Ascending aorta (tissue), 2 donors: ENCODE measurements around the gene FAM117A. TPM values are rescaled to one million over a fixed set of nuclear protein-coding genes. Genes with fewer than 3 reads are reported as not detected.

Experiments used
- DNase-seq, 2 donors: peaks; one replicate each; pipeline ENCODE4 v3.0.0-alpha.2; 2019; ENCODE audit warnings: low spot score in 2 of 2
- H3K27ac ChIP-seq, 2 donors: fragments of 200-600 bp; sonication (generic); one replicate each; pipeline ENCODE4 v1.5.1; 2016 to 2017; ENCODE audit warnings: mild to moderate bottlenecking in 1 of 2
- H3K27me3 ChIP-seq: fragments of 200-600 bp; sonication (generic); one replicate; pipeline ENCODE4 v1.5.1; 2017
- H3K36me3 ChIP-seq, 2 donors: fragments of 200-600 bp; sonication (generic); one replicate each; pipeline ENCODE4 v1.5.1; 2016
- H3K4me1 ChIP-seq, 2 donors: fragments of 200-600 bp; sonication (generic); one replicate each; pipeline ENCODE4 v1.5.1; 2016 to 2017; ENCODE audit warnings: mild to moderate bottlenecking in 1 of 2
- H3K4me3 ChIP-seq, 2 donors: fragments of 200-600 bp; sonication (generic); one replicate each; pipeline ENCODE4 v1.5.1; 2016 to 2017; ENCODE audit warnings: mild to moderate bottlenecking in 1 of 2
- H3K9me3 ChIP-seq, 2 donors: fragments of 200-600 bp; sonication (generic); one replicate each; pipeline ENCODE4 v1.5.1; 2016
- intact Hi-C: fragments of 100-400 bp; cut with DNase I; formaldehyde crosslinking; loops from one replicate; pipeline ENCODE4 v1.15.1; 2023
- total RNA-seq: library from RNA; depleted of rRNA; stranded (reverse); fragments of >200 nt; gene quantifications from one replicate; pipeline ENCODE4 v1.1.0, GENCODE V29; 2016
- TF ChIP-seq, protein P1 (sequence below), 3 experiments: fragments of 200-600 bp in 2 of 3; fragments of 450-650 bp in 1 of 3; sonication (generic) in 2 of 3; IDR thresholded peaks; one replicate each; pipeline ENCODE4 v1.5.1; 2016 to 2019; ENCODE audit warnings: antibody characterized with exemption in 3 of 3, mild to moderate bottlenecking in 1 of 3, moderate library complexity in 1 of 3

The FAM117A gene
- total RNA-seq, 1 donor from 2014 or later: 25.4 TPM

DNA sequence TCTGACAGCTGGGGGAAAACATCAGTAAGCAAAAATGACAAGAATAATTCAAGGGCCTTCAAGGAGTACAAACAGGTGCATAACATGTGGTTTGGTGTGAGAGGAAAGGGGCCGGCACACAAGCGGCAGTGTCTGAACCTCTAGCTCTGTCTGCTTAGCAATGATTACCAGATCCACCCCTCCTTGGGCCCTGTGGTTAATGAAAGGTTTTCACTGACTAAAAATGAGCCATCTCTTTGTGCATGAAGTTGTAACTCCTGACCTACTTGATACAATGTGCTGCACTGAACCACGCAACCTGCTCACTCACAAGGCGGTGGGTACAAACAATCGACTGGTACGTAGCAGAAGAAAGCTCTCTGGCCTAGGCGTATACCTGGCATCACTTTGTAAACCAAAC, 15.1 kb downstream of the FAM117A start:
- TF ChIP-seq, protein P1, sequence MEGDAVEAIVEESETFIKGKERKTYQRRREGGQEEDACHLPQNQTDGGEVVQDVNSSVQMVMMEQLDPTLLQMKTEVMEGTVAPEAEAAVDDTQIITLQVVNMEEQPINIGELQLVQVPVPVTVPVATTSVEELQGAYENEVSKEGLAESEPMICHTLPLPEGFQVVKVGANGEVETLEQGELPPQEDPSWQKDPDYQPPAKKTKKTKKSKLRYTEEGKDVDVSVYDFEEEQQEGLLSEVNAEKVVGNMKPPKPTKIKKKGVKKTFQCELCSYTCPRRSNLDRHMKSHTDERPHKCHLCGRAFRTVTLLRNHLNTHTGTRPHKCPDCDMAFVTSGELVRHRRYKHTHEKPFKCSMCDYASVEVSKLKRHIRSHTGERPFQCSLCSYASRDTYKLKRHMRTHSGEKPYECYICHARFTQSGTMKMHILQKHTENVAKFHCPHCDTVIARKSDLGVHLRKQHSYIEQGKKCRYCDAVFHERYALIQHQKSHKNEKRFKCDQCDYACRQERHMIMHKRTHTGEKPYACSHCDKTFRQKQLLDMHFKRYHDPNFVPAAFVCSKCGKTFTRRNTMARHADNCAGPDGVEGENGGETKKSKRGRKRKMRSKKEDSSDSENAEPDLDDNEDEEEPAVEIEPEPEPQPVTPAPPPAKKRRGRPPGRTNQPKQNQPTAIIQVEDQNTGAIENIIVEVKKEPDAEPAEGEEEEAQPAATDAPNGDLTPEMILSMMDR (IDR thresholded peaks at IDR 0.05): no peak
- Histone ChIP-seq H3K4me3 (no peak overlapping the region), H3K36me3 (no peaks in the 10 kb centered on the region), H3K27ac (no peak overlapping the region), H3K27me3 (no peaks in the 10 kb centered on the region), H3K9me3 (no peaks in the 10 kb centered on the region), H3K4me1 (no peaks in the 10 kb centered on the region)
- intact Hi-C loops: no loop called here
- DNase-seq: no peak

DNA sequence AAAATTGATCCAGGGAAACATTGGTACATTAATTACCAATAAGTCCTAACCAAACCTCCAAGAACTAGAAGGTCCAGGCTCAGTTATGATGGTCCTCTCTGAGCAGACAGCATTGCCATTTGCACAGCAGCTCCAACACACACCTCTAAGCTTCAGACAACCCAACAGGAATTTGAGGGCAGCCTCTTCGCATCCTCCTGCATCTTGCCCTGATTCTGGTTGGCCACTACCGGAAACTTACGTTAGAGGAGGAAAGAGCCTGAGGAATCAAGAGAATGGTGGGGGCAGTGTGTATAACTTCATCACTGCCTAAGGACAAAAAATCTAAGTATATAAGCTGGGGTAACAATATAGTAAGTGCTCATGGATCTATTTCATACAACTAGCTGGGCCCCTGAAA, 15.7 kb downstream of the FAM117A start:
- H3K36me3 ChIP-seq: no peaks in the 10 kb centered on the region
- no peak overlapping the region for H3K27ac ChIP-seq

DNA sequence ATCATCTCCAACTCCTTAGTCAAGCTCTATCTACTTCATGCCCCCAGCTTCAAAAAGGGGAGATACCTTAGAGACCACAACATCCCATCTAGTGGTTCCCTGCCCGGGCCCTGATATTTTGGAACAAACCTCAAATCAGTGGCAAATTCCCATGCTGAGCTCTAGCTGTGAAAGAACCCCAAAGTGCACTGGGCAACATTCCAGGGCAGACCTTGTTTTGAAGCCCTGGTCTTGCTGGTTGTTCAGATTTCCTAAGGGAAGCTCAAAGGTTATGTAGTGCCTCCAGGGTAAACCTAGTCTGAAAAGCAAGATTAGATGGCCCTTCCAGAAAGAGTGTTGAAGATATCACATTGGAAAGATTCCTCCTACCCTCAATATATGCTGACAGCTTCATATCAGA, 16.3 kb downstream of the FAM117A start:
- Histone ChIP-seq H3K9me3 (no peaks in the 10 kb centered on the region), H3K4me1 (peaks cover 5% of the 10 kb centered on the region in 2 donors), H3K27ac (no peak overlapping the region), H3K4me3 (no peak overlapping the region), H3K27me3 (no peaks in the 10 kb centered on the region), H3K36me3 (no peaks in the 10 kb centered on the region)
- TF ChIP-seq, protein P1 (IDR thresholded peaks at IDR 0.05): no peak
- DNase-seq: no peak
- intact Hi-C loops: no loop called here

More for the DNA sequence above, 15.7 kb downstream of the FAM117A start:
- Histone ChIP-seq H3K27me3 (no peaks in the 10 kb centered on the region), H3K4me3 (no peak overlapping the region), H3K9me3 (no peaks in the 10 kb centered on the region), H3K4me1 (no peaks in the 10 kb centered on the region)
- TF ChIP-seq, protein P1 (IDR thresholded peaks at IDR 0.05): no peak
- DNase-seq: no peak
- intact Hi-C loops: no loop called here

DNA sequence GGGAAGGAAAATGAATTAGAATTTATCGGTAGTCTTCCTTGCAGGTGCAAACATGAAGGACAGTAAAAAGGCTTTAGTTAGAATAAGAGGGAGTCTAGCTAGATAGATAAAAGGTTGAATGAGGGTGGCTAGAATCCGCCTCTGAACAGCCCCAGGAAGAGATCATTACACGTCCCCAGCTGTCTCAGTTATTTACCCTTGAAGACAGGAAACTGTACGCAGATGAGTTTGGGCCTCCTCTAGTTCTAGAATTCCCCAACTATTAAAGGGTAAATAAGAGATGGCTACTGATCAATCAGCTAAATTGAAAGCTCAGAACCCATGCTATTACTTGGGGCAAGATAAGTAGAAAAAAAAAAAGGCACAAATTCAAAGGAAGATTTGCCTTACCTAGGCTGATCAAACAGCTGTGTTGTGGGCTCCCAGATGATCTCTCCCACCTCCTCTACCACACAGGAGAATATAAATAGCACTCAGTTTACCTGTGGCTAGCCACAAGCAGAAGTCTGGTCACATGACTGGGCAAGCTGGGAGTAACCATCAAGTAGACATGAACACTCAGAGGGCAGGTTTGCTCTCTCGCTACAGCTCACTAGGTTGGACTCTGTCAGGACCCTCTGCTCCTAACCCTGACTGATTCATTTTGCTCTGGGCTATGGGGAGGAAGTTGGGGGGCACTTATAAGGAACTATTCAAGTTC, 17.0 kb downstream of the FAM117A start:
- no peak overlapping the region for H3K27ac ChIP-seq
- intact Hi-C loops: no loop called here

DNA sequence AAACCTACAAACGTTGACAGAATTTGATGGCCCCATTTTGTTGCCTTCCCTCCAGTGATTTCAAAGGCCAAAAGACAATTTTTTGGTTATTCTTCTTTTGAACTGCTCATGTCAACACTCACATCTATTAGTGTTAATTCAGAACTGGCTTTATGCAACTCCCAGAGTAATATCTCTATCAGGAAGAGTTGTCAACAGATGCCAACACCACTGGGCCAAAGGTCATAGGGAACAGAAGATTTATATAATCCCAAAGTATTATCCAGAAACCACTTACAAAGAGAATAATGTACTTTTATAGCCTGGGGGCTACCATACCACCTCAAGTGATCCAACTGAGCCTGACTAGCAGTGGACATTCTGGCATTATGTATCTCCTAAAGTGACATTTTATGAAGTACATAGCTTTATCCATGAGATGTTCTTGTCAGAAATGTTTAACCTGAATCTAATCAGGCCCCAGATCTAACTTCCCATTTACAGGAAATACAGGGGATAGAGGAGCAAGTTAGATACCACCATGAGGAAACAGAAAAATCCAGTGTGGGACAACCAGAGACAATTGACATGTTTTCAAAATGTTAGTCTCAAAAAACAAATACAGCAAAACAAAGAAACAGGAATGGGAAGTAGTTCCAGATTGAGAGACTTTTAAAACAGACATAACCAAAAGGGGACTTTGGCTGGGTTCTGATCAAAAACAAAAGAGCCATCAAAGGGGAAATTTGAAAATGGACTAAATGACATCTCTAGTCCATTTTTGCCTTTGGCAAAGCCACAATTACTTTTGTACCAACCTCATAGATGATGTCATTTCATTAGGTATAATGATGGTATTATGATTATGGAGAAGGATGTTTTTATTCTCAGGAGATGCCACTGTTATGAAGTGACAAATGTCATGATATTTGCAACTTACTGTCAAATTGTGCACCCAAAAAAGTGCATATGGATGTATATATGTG, 18.5 kb downstream of the FAM117A start:
- intact Hi-C loops: no loop called here

More for the DNA sequence above, 17.0 kb downstream of the FAM117A start:
- DNase-seq: no peak
- Histone ChIP-seq H3K36me3 (no peaks in the 10 kb centered on the region), H3K9me3 (no peaks in the 10 kb centered on the region), H3K27me3 (no peaks in the 10 kb centered on the region), H3K4me1 (peaks cover 6 to 12% of the 10 kb centered on the region in 2 donors), H3K4me3 (no peak overlapping the region)
- TF ChIP-seq, protein P1 (IDR thresholded peaks at IDR 0.05): no peak

More for the DNA sequence above, 18.5 kb downstream of the FAM117A start:
- TF ChIP-seq, protein P1 (IDR thresholded peaks at IDR 0.05): no peak
- H3K4me3 ChIP-seq: no peak overlapping the region
- no peaks in the 10 kb centered on the region for H3K9me3 ChIP-seq
- peaks cover 16 to 24% of the 10 kb centered on the region in 2 donors for H3K4me1 ChIP-seq
- no peak for DNase-seq
- H3K27ac ChIP-seq: peak overlapping the region in 1 of 2 donors; percentile 3
- H3K27me3 ChIP-seq: no peaks in the 10 kb centered on the region
- H3K36me3 ChIP-seq: no peaks in the 10 kb centered on the region
